HCEC 1CT (cell line): ENCODE measurements around the gene PLCL1.

Experiments used
- DNase-seq: peaks from one replicate; pipeline ENCODE4 v3.0.0-alpha.2; 2017

Gene PLCL1

GRCh38 chr2:197858607-197859140 lies 54.3 kb downstream of the PLCL1 start:
- DNase-seq = no peak

GRCh38 chr2:197862246-197862955 lies 58.0 kb downstream of the PLCL1 start:
- DNase-seq = no peak

- DNase-seq = no peak
These were observed 59.4 kb downstream of the PLCL1 start for GRCh38 chr2:197863744-197864143.

- DNase-seq = no peak
These were observed 62.1 kb downstream of the PLCL1 start for GRCh38 chr2:197866455-197866854.

GRCh38 chr2:197867033-197867432 lies 62.6 kb downstream of the PLCL1 start:
- DNase-seq = no peak

- DNase-seq = no peak
These were observed 63.2 kb downstream of the PLCL1 start for GRCh38 chr2:197867624-197868023.

GRCh38 chr2:197868206-197868605 lies 63.8 kb downstream of the PLCL1 start:
- DNase-seq = no peak

- no peak for DNase-seq
These were observed 64.6 kb downstream of the PLCL1 start for GRCh38 chr2:197869041-197869440.

GRCh38 chr2:197869501-197870111 lies 65.2 kb downstream of the PLCL1 start:
- no peak for DNase-seq

- DNase-seq = no peak
These were observed 65.7 kb downstream of the PLCL1 start for GRCh38 chr2:197870137-197870536.

GRCh38 chr2:197871780-197872456 lies 67.5 kb downstream of the PLCL1 start:
- DNase-seq = no peak

DNA sequence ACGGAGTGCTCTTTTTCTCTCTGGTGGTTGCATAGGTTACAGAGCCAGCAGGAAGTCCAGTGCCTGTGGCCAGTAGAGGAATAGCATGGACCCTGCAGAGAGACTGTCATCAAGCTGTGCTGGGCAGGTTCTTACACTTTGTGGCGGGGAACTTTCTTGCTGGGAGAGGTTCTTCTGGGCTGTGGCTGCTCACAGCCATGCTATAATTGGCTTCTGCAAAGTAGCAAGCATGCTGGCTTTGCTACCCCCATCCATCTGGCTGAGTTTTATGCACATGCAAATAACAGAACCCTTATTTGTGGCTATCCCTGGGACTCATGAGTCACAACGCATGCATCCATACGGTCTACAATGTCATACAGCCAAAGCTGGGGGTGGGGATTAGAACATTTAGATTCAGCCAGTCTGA lies 68.9 kb downstream of the PLCL1 start:
- DNase-seq = peak; percentile 37

DNA sequence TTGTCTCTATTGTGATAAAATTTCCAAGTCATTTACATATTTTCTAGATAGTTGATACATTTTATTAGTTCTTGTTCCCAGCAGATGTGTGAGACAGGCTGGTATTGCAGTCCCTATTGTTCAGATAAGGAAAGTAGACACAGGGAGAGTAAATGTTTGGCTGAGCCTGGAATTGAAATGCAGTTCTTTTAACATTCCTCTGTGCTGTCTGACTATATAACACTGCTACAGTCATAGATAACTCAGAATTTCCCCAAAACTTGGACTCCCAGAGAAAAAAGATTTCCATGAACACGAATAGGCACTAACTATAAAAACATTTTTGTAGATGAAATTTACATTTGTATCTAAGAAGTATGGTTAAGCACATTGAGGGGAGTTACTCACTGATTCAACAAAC lies 71.4 kb downstream of the PLCL1 start:
- DNase-seq = no peak

GRCh38 chr2:197876524-197876923 lies 72.1 kb downstream of the PLCL1 start:
- DNase-seq = no peak

GRCh38 chr2:197877038-197877437 lies 72.6 kb downstream of the PLCL1 start:
- DNase-seq = no peak

DNA sequence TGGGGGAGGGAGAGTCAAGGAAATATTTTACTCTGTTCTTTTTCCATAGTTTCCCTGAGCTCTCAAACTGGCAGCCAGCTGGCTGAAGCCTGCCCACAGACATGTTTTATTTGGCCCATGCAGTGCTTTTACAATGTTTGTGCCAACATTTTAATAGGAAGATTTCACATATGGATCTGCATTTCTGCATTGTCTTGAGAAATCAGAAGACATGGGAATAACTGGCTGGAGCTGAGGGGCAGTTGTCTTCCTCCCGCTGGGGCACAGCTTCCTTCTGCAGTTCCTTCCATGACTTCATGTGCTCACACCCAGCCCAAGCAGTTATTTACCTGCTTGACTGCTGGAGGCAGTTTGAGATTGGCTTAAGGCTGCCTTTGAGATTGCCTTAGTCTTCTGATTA lies 74.4 kb downstream of the PLCL1 start:
- DNase-seq = no peak

DNA sequence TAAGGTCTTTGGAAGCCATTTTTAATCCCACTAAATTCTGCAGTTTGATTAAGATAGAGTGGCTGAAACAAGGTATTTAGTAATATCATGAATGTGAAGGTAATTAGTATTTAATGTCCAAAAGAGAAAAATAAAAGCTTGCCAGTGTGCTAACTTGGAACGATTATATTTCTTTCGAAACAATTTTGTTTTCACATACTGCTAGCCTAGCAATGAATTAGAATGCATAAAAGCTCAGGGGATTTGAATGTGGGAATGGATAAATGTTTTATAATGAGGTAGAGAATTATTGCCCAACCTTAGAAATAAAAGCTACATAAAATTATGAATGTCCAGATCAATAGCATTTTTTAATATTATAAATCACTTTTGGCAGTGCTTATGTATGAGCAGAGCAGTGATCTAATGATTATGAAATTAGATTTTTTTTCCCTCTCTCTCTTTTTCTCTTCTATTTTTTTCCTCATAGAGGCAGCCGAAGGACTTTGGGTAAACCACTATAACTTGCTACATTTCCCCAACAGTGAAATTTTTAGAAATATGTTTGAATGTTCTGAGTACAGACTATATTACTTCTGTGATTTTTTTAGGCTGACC lies 75.5 kb downstream of the PLCL1 start:
- DNase-seq = no peak

DNA sequence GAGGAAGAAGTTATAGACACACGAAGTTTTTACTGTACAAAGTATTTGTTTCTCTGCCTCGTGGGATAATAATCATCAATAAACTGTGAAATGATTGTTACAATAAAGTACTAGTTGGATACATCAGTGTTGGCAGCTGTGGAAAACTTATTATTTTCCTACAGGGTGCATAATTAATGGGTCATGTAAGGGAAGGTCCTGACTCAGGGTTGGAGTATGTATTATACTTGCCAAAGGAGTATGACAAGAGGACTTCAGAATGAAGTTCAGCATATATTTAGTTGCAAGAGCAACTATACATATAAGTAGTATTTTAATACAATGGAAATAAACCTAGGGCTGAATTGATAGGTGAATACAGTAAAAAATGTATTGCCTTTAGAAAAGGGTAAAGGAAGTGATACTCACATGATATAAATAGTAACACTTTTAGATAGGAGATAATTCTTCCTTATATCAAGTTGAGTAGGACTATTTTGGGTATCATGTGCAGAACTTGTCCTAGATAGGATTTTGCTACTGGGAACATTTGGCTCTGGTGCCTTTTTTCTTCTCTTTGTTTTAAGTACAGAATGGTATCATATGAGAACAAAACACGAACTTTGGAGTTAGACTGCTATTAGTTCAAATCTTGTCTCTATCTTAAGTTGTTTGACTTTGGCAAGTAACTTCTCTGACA lies 79.1 kb downstream of the PLCL1 start:
- peak; percentile 45 for DNase-seq

DNA sequence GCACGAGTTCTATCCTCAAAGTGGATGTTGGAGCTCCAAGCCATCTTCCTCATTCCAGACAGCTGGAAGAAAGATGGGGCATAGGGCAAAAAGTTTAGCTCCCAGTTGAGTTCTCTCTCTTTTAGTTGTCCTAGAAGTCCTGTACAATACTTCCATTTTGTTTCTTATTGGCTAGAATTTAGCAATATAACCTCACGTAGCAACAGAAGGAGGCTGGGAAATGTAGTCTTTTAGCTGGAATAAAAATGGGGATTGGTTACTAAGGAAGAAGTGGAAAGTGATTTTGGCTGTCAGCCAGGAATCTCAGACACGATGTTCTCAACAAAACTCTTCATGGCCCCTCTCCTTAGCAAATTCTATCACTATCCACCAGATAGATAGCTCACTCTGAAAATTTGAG lies 79.9 kb downstream of the PLCL1 start:
- no peak for DNase-seq

DNA sequence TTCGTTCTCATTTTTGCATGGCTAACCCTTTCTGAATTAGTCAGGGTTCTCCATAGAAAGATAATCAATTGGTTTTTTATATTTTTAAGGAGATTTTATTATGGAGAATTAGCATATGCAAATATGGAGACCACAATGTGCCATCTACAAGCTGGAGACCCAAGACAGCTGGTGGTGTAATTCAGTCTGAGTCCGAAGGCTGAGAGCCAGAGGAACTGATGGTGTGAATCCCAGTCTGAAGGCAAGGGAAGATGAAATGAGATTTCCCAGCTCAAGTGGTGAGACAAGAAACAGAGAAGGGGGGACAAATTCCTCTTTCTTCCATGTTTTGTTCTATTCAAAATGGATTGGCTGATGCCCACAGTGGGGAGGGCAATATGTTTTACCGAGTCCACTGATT lies 80.7 kb downstream of the PLCL1 start:
- DNase-seq = no peak

DNA sequence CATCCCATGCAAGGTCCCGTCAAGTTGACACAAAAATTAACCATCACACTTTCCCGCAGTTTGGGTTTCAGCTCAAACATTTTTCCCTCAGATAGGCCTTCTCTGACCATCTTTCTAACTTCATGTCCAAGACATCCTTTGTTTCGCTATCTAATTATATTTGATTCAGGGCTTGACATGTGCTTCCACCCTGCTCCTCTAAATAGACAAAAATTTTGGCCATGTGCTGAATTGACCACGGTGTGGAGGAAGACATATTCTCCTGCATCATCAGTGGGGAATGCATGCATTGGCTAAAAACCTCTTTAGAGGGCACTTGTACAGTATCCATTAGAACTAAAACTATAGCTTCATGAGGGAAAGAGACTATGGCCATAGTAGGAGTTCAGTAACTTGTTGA lies 81.2 kb downstream of the PLCL1 start:
- DNase-seq = no peak

DNA sequence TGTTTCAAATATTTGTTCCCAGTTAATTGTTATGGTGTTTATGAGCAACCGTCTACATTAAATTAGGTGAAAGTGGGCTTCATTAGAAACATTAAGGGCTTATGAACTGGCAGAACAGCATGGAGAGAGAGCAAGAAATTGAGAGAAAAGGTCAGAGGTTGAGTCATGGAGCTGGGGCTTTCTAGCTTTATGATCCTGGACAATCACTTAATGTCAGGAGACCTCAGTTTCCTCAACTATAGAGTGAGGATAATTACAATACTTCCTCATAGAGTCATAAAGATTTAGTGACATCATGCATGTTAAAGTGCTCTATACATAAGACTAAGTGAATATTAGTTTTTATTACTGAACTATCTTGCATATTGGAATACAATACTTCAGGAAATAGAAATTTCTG lies 83.9 kb downstream of the PLCL1 start:
- no peak for DNase-seq

DNA sequence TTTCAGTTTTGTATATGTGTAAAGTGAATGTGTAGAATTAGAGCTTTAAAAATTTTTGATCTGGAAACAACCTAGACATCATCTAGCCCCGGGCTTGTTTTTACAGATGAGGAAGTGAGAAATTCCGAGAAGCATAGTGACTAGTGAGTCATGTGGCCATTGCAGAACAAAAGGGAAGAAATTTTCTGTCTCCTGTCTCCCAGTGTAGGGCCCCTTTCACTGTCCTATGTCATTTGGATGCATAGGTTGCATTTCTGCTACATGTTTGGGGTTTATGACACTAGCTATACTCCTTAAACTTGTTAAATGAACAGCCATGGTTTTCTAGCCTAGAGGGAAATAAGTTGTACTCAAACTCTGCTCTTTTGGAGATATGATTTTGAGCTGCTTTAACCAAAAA lies 84.6 kb downstream of the PLCL1 start:
- DNase-seq = peak; percentile 22
